H1 (cell line): ENCODE data around the gene PARK7. TPM values are rescaled to one million over a fixed set of nuclear protein-coding genes. Genes with fewer than 3 reads are reported as not detected.

Source experiments
- CTCF ChIA-PET: fragments of 300-600 bp; sonication (Branson Sonifier 250); formaldehyde crosslinking; loops from one replicate; lab custom pipeline; 2021; ENCODE audit not compliant: partially characterized antibody; lab: Charles Lee
- POLR2A ChIA-PET: fragments of 300-600 bp; sonication (Branson Sonifier 250); formaldehyde crosslinking; loops from one replicate; lab custom pipeline; 2021; ENCODE audit warnings: inconsistent platforms; ENCODE audit not compliant: partially characterized antibody; lab: Charles Lee
- DNase-seq, 2 experiments: peaks; one replicate each; pipeline versions ENCODE4 v3.0.0 to v3.0.0-alpha.2; 2010 to 2022; ENCODE audit warnings: low spot score in 2 of 2, low read depth in 1 of 2, mixed read lengths in 1 of 2
- FAIRE-seq: peaks from 2 replicates; lab custom pipeline; 2011; peaks lifted over from hg19 to GRCh38; lab: Jason Lieb, UNC
- H2AFZ ChIP-seq: 2 replicates; pipeline ENCODE4 v1.8.1; 2012; ENCODE audit warnings: low read length, inconsistent platforms
- H2AK5ac ChIP-seq: 2 replicates; pipeline ENCODE4 v1.6.1; 2013; ENCODE audit warnings: low read depth, low read length
- H2BK120ac ChIP-seq: replicated peaks from 2 replicates; pipeline ENCODE3; 2013; ENCODE audit warnings: low read depth, low read length, inconsistent platforms
- H2BK12ac ChIP-seq: 2 replicates; pipeline ENCODE4 v1.6.1; 2013; ENCODE audit warnings: low read depth, low read length
- H2BK15ac ChIP-seq: 2 replicates; pipeline ENCODE4 v1.6.1; 2013; ENCODE audit warnings: low read length
- H2BK20ac ChIP-seq: 2 replicates; pipeline ENCODE4 v1.6.1; 2013; ENCODE audit warnings: low read length
- H2BK5ac ChIP-seq: 2 replicates; pipeline ENCODE4 v1.6.1; 2013; ENCODE audit warnings: low read depth, low read length
- H3K14ac ChIP-seq: 2 replicates; pipeline ENCODE4 v1.6.1; 2013; ENCODE audit warnings: inconsistent platforms; ENCODE audit not compliant: insufficient read length
- H3K18ac ChIP-seq: 2 replicates; pipeline ENCODE4 v1.6.1; 2013; ENCODE audit warnings: low read length; ENCODE audit errors: extremely low read depth
- H3K23ac ChIP-seq: 2 replicates; pipeline ENCODE4 v1.6.1; 2013; ENCODE audit warnings: inconsistent platforms; ENCODE audit not compliant: insufficient read length
- H3K23me2 ChIP-seq: 2 replicates; pipeline ENCODE4 v1.6.1; 2013; ENCODE audit warnings: low read depth, low read length
- H3K27ac ChIP-seq: 2 replicates; pipeline ENCODE4 v1.6.1; 2011; ENCODE audit warnings: low read depth, low read length, inconsistent platforms
- H3K27me3 ChIP-seq, 4 experiments: replicated peaks in 1 of 4; 1 replicate in 1 of 4; 2 replicates in 3 of 4; pipeline versions ENCODE4 v1.6.1 to v1.8.1; 2011 to 2013; ENCODE audit warnings: low read length in 3 of 4, mild to moderate bottlenecking in 3 of 4, inconsistent platforms in 2 of 4, mixed read lengths in 2 of 4, moderate library complexity in 1 of 4; ENCODE audit not compliant: control insufficient read depth in 3 of 4, insufficient read depth in 3 of 4; ENCODE audit errors: extremely low read depth in 1 of 4
- H3K36me3 ChIP-seq, 4 experiments: 2 replicates each; pipeline versions ENCODE4 v1.6.1 to v1.8.1; 2011 to 2013; ENCODE audit warnings: mild to moderate bottlenecking in 4 of 4, low read length in 3 of 4, moderate library complexity in 2 of 4, control low read depth in 1 of 4, inconsistent platforms in 1 of 4; ENCODE audit not compliant: insufficient read depth in 4 of 4, control insufficient read depth in 2 of 4
- H3K4ac ChIP-seq: replicated peaks from 2 replicates; pipeline ENCODE3; 2013; ENCODE audit warnings: low read length, low read depth, mixed read lengths, inconsistent platforms; ENCODE audit not compliant: insufficient read length
- H3K4me1 ChIP-seq, 4 experiments: replicated peaks in 1 of 4; 1 replicate in 1 of 4; 2 replicates in 3 of 4; pipeline versions ENCODE4 v1.6.1 to v1.8.1; 2011 to 2013; ENCODE audit warnings: low read length in 3 of 4, inconsistent platforms in 2 of 4, mixed read lengths in 1 of 4; ENCODE audit not compliant: insufficient read depth in 4 of 4, control insufficient read depth in 3 of 4
- H3K4me2 ChIP-seq, 2 experiments: 2 replicates each; pipeline versions ENCODE4 v1.6.1 to v1.8.1; 2011 to 2013; ENCODE audit warnings: low read depth in 2 of 2, low read length in 2 of 2, control low read depth in 1 of 2, inconsistent platforms in 1 of 2, mild to moderate bottlenecking in 1 of 2; ENCODE audit not compliant: insufficient read depth in 1 of 2
- H3K4me3 ChIP-seq, 4 experiments: fragments of 200-600, 300-600 bp in 1 of 4; sonication (generic), shearing (Covaris generic), sonication (Bioruptor Twin) in 1 of 4; 2 replicates each; pipeline versions ENCODE4 v1.5.1 to v1.8.1; 2011 to 2016; ENCODE audit warnings: low read length in 4 of 4, low read depth in 3 of 4, control low read depth in 2 of 4, inconsistent platforms in 2 of 4, mild to moderate bottlenecking in 2 of 4, mixed read lengths in 1 of 4, moderate library complexity in 1 of 4; ENCODE audit not compliant: insufficient read depth in 2 of 4; ENCODE audit errors: extremely low read depth in 1 of 4
- H3K56ac ChIP-seq: replicated peaks from 2 replicates; pipeline ENCODE3; 2013; ENCODE audit warnings: low read depth, mild to moderate bottlenecking, mixed read lengths, low read length, inconsistent platforms; ENCODE audit not compliant: insufficient read length
- H3K79me1 ChIP-seq: 2 replicates; pipeline ENCODE4 v1.6.1; 2013; ENCODE audit warnings: low read depth, low read length, control low read depth
- H3K79me2 ChIP-seq, 2 experiments: 2 replicates each; pipeline versions ENCODE4 v1.6.1 to v1.8.1; 2012 to 2013; ENCODE audit warnings: low read length in 2 of 2, mild to moderate bottlenecking in 2 of 2, inconsistent platforms in 1 of 2; ENCODE audit not compliant: insufficient read depth in 2 of 2, control insufficient read depth in 1 of 2
- H3K9ac ChIP-seq, 4 experiments: replicated peaks in 1 of 4; 1 replicate in 1 of 4; 2 replicates in 3 of 4; pipeline versions ENCODE4 v1.6.1 to v1.8.1; 2011 to 2013; ENCODE audit warnings: low read depth in 3 of 4, low read length in 3 of 4, control low read depth in 2 of 4, mild to moderate bottlenecking in 2 of 4, moderate library complexity in 2 of 4, inconsistent platforms in 1 of 4; ENCODE audit errors: extremely low read depth in 1 of 4
- H3K9me3 ChIP-seq, 2 experiments: 2 replicates each; pipeline versions ENCODE4 v1.6.1 to v1.8.1; 2012 to 2013; ENCODE audit warnings: mild to moderate bottlenecking in 2 of 2, moderate library complexity in 2 of 2, control low read depth in 1 of 2, inconsistent platforms in 1 of 2, low read depth in 1 of 2, low read length in 1 of 2, mixed read lengths in 1 of 2; ENCODE audit not compliant: insufficient read depth in 2 of 2
- H4K20me1 ChIP-seq, 2 experiments: replicated peaks in 1 of 2; 2 replicates each; pipeline versions ENCODE3 to v1.8.1; 2011 to 2013; ENCODE audit warnings: inconsistent platforms in 2 of 2, low read length in 2 of 2, mild to moderate bottlenecking in 1 of 2; ENCODE audit not compliant: insufficient read depth in 2 of 2, control insufficient read depth in 1 of 2
- H4K5ac ChIP-seq: 2 replicates; pipeline ENCODE4 v1.6.1; 2013; ENCODE audit warnings: low read length, low read depth, mixed read lengths, inconsistent platforms; ENCODE audit not compliant: insufficient read length
- H4K8ac ChIP-seq: 2 replicates; pipeline ENCODE4 v1.8.0; 2013; ENCODE audit warnings: mild to moderate bottlenecking, moderate library complexity, low read length, inconsistent platforms; ENCODE audit not compliant: insufficient read depth; ENCODE audit errors: extremely low read depth
- H4K91ac ChIP-seq: replicated peaks from 2 replicates; pipeline ENCODE3; 2013; ENCODE audit warnings: low read length, mixed read lengths, inconsistent platforms; ENCODE audit not compliant: insufficient read length
- CBX5 ChIP-seq: fragments of 300-800, 300-1000 bp; sonication (generic); IDR thresholded peaks from 2 replicates; pipeline ENCODE4 v1.7.1; 2016; ENCODE audit warnings: antibody characterized with exemption, low read length, low read depth
- CTCF ChIP-seq, 3 experiments: IDR thresholded peaks; 1 replicate in 2 of 3; 2 replicates in 1 of 3; pipeline versions ENCODE4 v1.5.1 to v1.6.1; 2011; ENCODE audit warnings: low read length in 3 of 3, mild to moderate bottlenecking in 3 of 3, inconsistent platforms in 2 of 3, low read depth in 1 of 3, moderate library complexity in 1 of 3; ENCODE audit not compliant: insufficient read depth in 1 of 3; ENCODE audit errors: control extremely low read depth in 1 of 3
- E2F6 ChIP-seq: IDR thresholded peaks from 2 replicates; pipeline ENCODE4 v1.6.1; 2012; ENCODE audit warnings: inconsistent platforms
- GTF2F1 ChIP-seq: IDR thresholded peaks from 2 replicates; pipeline ENCODE4 v1.6.1; 2012; ENCODE audit warnings: low read depth, low read length, improper control_type of control experiment, borderline replicate concordance
- KDM1A ChIP-seq: fragments of 200-600, 300-600 bp; sonication (generic); IDR thresholded peaks from 2 replicates; pipeline ENCODE4 v1.7.1; 2016; ENCODE audit warnings: mild to moderate bottlenecking, low read length, borderline replicate concordance
- TAF1 ChIP-seq: IDR thresholded peaks from 2 replicates; pipeline ENCODE4 v1.6.1; 2011; ENCODE audit warnings: mild to moderate bottlenecking, low read depth, low read length
- TAF7 ChIP-seq: optimal IDR thresholded peaks from 2 replicates; pipeline ENCODE3; 2011; ENCODE audit warnings: low read depth, mild to moderate bottlenecking, inconsistent platforms, low read length, moderate library complexity, borderline replicate concordance
- TEAD4 ChIP-seq: IDR thresholded peaks from 2 replicates; pipeline ENCODE4 v1.6.1; 2012; ENCODE audit warnings: low read depth, low read length, inconsistent platforms, mixed read lengths
- WGBS, 2 experiments: shearing (Covaris generic) in 1 of 2; methylation state at CpG; one replicate each; pipeline versions ENCODE4 v1.1.6 to v1.1.7; 2013 to 2015; ENCODE audit warnings: low lambda C conversion rate in 2 of 2, mixed read lengths in 2 of 2, inconsistent platforms in 1 of 2, low coverage in 1 of 2, missing lambda C conversion rate in 1 of 2; ENCODE audit not compliant: insufficient replicate concordance in 2 of 2, insufficient coverage in 1 of 2, insufficient read length in 1 of 2; ENCODE audit errors: extremely low coverage in 1 of 2, missing lambda C conversion rate in 1 of 2; 5-methylcytosine and 5-hydroxymethylcytosine counted together
- polyA plus RNA-seq, 7 experiments: library from polyadenylated mRNA; depleted of rRNA in 3 of 7; stranded (reverse) in 5 of 7; unstranded in 2 of 7; fragments of >200 nt in 5 of 7; fragments of 200-250 nt in 2 of 7; gene quantifications; 1 replicate in 5 of 7; 2 replicates in 1 of 7; 4 replicates in 1 of 7; pipeline versions ENCODE4 v1.2.1 to v1.2.3, GENCODE V29; 2011 to 2013; ENCODE audit warnings: missing spikeins in 2 of 7, mixed read lengths in 2 of 7
- total RNA-seq: library from RNA; stranded (reverse); fragmentation: NEBNext Ultra II Directional; extraction: Animal tissue kit (Norgen Biotek cat#: 25700); gene quantifications from 2 replicates; pipeline ENCODE4 v1.2.1, GENCODE V29; 2021

The PARK7 gene
- total and polyA plus RNA-seq, 2 of the 8 experiments (the other 6 are each of a cell fraction or from before 2014, with no cell fraction given), result 206 to 383 TPM

- no peak overlapping the region for H3K18ac ChIP-seq
- no peak for FAIRE-seq
- H3K27me3 ChIP-seq, result no peaks in the 10 kb centered on the region
- no peak for TF ChIP-seq GTF2F1
- no peak for TF ChIP-seq E2F6
- TF ChIP-seq KDM1A, result no peak
- TF ChIP-seq TEAD4, result no peak
- TF ChIP-seq TAF7, result no peak
- no peak for TF ChIP-seq TAF1
- no peak for TF ChIP-seq CBX5
- no peak for TF ChIP-seq CTCF (IDR thresholded peaks at IDR 0.05; ENCODE audit: control extremely low read depth in 1 of 3, insufficient read depth in 1 of 3, low read depth in 1 of 3, low read length in 3 of 3)
These were observed 6.1 kb downstream of the PARK7 start for GRCh38 chr1:7967651-7968050.

More at GRCh38 chr1:7967651-7968050, 6.1 kb downstream of the PARK7 start:
- Histone ChIP-seq H2BK120ac (no peak overlapping the region), H3K79me1 (peaks cover 4% of the 10 kb centered on the region; the same call in 1 of the 2 replicates), H4K8ac (no peak overlapping the region), H3K4me1 (no peaks in the 10 kb centered on the region), H3K4me2 (no peak overlapping the region), H3K9me3 (no peaks in the 10 kb centered on the region), H4K5ac (no peak overlapping the region), H3K4ac (no peak overlapping the region), H2BK12ac (no peak overlapping the region), H2BK15ac (no peak overlapping the region), H3K23ac (no peak overlapping the region), H4K91ac (no peak overlapping the region), H3K79me2 (peaks cover 0 to 44% of the 10 kb centered on the region in 2 experiments; a peak in 2 of 4 replicates), H3K56ac (no peak overlapping the region), H3K23me2 (no peaks in the 10 kb centered on the region), H3K9ac (no peak overlapping the region), H3K27ac (no peak overlapping the region), H4K20me1 (peaks cover 4 to 6% of the 10 kb centered on the region in 2 experiments), H2BK5ac (no peak overlapping the region), H3K4me3 (no peak overlapping the region), H2AK5ac (no peak overlapping the region), H2BK20ac (no peak overlapping the region), H2AFZ (no peak overlapping the region), H3K36me3 (peaks cover 26 to 79% (median 58%) of the 10 kb centered on the region in 4 experiments), H3K14ac (no peak overlapping the region)
- WGBS, 2 experiments, result 85% methylated on average over 4 of the region's 4 CpGs; no CpG with 5 or more reads in 1 of the 2 experiments
- ChIA-PET CTCF (interaction anchor here (1.2 to 6.6 kb wide), 3 partner anchors 8 to 349 kb away, joined by 3 to 38 read pairs (median 4); no protein-coding TSS in a partner anchor), POLR2A (interaction anchor here (1.8 kb wide), 1 partner anchor 18 kb away, joined by 4 read pairs; no protein-coding TSS in a partner anchor)
- DNase-seq, result no peak
